ENCODE data around the gene MLLT6.
A peak's percentile ranks its signal among the peaks of the same experiment; 100 is the strongest.

MLLT6 gene

DNA sequence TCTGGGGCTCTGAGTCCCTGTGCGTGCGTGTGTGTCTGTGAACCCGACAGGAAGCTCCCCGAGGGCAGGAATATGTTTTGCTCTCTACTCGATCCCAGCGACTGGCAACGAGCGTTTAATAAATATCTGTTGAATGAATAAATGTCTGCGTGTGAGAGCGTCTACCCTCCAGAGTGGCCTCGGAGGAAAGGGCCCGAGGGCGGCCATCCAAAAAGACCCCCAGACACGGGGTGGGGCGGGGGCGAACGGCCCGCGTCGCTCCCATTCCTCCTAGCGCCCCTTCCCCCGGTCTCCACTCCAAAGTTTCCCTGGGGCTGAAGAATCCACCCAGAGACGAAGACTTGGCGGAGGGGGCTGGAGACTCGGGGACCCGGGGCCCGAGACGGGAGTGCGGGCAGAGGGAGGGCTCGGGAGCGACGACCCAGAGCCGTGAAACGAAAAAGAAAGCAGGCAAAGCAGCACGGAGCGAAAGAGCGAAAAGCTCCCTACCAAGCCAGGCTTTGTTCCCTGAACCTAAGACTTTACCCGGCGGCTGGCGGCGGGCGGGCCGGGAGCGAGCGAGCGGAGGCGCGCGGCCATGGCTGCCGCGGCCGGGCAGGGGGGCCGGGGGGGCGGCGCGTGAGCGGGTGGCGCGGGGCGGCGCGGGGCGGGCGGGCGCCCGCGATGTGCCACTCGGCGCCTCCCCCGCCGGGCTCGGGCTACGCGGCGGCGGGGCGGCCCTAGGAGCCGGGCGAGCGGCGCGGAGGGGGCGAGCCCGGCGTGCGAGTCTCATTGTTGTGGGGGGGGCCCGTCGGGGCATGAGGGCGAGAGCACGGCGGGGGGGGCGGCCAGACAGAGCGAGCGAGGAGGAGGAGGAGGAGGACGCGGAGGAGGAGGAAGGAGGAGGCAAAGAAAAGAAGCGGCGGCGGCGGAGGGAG is at the start of gene MLLT6:
MLLT6 (plus strand) TSS at position 668 of the 917 bp plus-strand sequence. CDS start 360 bp downstream, outside the sequence.
- DNase-seq = peak; percentile 92

GRCh38 chr17:38656959-38657823 is 47.9 kb upstream of the MLLT6 start:
- no peak for DNase-seq

DNA sequence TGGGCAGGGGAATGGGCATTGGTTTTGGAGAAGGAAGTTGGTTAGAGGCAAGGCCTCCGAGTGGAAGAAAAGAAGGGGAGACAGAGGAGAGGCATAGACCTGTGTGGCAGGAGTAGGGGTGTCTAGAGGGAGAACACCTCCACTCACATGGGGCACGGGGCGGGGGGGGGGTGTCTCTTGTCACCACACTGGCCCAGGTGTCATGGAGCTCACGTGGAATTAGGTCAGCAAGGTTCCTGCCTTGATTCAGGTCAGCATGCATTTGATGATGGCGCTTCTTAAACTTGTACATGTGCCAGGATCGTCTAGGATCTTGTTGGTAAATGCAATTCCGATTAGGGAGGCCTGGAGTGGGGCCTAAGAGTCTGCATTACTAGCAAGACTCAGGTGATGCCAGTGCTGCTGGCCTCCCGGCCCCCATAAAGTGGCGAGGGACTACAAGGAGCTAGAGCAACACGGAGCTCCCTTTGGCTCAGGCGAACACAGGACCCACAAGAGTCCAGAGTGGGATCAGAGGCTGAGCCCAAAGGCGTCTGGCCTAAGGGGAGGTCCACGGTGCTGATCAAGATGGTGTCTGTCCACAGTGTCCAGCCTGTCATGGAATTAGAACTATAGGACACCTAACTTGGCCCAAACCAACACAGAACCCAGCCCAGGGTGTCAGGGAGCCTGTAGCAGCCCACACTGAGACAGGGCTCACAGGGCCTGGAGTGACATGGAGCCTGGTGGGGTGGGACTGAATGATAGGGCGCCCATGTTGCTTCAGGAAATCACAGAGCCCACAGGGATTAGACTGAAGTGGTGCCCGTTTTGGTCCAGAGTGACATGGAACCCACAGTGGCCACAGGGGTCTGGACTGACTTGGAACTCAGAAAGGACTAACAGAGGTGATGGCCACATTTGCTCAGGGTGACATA is 47.0 kb upstream of the MLLT6 start:
- DNase-seq = no peak

GRCh38 chr17:38658741-38659345 is 46.2 kb upstream of the MLLT6 start:
- DNase-seq = no peak

- no peak for DNase-seq
These were observed 45.7 kb upstream of the MLLT6 start for GRCh38 chr17:38659415-38659814.

GRCh38 chr17:38660097-38661025 is 44.7 kb upstream of the MLLT6 start:
- DNase-seq = no peak

GRCh38 chr17:38663125-38663751 is 41.8 kb upstream of the MLLT6 start:
- peak; percentile 80 for DNase-seq

DNA sequence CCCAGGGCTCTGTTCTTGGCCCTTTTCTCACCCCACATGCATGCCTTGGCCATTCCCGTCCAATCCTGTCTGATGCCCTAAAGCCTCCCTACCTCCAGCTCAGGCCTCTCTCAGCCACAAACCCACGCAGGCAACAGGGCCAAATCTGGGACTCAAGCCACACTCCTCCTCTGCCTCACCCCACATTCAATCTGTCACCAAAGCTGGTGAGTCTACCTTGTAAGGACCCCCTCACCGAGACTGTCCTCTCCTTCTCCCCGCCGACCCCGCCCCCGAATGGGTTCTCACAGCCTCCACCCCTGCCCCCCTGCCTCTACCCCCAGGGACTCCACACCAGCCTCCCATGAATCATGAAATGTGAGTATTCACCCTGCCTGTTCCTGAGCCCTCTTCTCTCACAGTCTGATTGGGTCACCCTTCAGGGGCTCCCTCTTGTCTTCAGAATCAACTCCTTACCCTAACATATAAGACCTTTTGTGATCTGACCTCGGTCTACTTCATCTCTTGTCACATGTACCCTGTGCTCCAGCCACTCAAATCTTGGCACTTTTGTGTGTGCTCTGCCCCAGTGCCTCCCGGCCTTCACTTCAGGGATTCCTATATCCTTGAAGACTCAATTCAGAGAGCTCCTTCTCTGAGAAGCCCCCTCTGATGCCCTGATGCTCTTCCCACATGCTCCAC is 41.0 kb upstream of the MLLT6 start:
- DNase-seq = no peak

- peak; percentile 84 for DNase-seq
These were observed 37.8 kb upstream of the MLLT6 start for GRCh38 chr17:38667099-38667786.

DNA sequence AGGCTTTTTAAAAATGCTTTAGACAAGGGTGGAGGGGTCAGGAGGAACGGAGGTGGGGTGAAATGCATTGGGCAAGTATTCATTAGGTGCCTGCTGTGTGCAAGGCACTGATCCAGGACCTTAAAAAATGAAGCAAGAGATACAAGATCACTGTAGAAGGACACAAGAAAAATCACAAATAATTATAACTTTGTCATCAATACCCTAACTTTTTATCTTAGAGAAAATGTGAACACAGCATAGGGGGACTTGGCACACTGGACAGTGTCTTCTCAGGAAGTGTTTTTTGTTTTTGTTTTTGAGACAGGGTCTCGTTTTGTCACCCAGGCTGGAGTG is 37.3 kb upstream of the MLLT6 start:
- no peak for DNase-seq

DNA sequence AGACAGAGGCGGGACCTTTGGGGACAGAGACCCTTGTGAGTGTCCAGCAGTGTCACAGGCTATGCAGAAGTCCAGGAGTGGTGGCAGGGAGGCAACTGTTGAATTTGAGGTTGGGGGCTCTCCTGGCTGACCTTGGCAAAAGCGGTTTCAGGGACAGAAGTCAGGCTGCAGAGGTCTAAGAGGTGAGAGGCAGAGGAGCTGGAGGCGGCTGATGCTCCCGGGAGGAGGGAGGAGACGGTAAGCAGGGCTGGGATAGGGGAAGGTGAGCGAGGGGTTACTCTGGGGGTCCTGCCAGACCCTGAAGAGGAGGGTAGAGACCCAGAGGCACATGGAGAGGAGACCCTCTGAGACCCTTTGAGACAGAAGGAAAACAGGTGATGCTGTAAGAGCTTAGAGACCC is 35.6 kb upstream of the MLLT6 start:
- no peak for DNase-seq

- no peak for DNase-seq
These were observed 32.9 kb upstream of the MLLT6 start for GRCh38 chr17:38671939-38672720.

DNA sequence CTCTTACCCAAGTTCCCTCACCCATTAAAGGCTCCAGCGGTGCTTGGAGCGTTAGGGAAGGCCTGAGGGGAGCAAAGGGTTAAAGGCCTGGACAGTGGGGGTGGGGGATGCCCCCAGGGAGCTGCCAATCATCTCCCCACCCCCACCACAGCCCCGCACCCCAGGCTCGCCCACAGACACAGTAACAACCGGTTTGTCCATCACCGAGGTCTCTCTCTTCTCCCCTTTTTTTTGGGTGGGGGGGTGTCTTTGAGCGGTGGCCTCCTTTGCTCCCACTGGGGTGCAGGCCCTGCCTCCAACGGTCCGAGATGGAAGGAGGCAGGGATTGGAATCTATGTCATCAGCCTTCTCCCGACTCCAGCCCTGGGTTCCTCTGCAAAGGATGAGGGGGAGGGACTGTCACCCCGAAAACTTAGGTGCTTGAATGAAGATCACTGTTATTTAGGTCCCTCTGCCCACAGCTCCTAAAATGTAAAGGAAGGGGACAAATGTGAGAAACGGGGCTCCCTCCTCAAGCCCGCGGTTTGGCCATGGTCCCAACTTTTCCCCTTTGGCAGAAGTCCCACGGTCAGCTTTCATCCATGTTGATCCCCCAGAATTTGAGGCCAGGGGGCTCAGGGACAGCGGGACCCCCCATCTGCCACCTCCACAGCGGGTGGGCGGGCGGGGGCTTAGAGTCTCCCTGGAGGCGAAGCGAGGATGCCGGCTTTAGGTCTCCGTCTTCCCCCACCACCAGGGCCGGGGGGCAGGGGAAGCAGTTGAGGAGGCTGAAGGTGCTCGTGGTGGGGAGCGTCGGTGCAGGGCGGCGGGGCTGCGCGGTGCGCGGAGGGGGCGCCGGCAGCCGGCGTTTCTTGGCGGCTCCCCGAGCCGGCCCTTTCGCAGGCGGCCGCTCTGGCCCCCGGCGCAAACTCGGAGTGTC is 32.0 kb upstream of the MLLT6 start:
- no peak for DNase-seq

GRCh38 chr17:38673707-38674013 is 31.4 kb upstream of the MLLT6 start:
- no peak for DNase-seq

DNA sequence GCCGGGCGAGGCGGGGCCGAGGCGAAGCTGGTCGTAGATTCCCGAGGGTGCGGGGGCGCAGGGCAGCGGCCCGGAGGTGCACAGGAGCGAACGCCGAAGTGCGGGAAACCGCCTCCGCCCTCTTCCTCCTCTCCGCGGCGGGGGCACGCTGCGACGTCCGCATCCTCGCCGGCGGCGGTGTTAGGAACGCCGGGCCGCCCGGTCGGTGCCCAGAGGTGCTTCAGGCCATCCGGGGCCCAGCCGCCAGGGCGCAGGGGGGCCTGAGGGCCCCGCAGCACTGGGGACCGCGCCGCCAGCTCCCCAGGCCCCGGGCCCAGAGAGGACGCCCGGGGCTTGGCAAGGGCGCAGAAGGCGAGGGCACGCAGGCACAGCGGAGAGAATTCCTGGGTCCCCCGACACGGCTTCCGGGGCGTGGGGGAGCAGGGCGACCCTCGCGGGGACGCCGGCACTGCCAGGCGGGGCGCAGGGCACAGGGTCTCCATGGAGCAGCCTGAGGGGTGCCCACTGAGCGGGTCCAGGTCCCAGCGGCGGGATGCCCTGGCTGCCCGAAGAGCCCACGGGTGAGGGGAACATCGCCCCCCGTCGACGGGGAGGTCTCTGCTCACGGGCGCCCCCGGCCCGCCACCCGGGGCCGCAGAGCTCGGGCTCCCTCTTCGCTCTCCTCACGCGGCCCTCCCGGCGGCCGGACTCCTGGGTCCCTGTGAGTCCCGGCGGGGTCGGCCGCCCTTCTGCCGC is 30.9 kb upstream of the MLLT6 start:
- DNase-seq = peak; percentile 72

GRCh38 chr17:38674749-38675615 is 30.1 kb upstream of the MLLT6 start, which contains the start of gene EPOP:
EPOP (minus strand) TSS chr17:38674957; CDS start chr17:38674495, 462 bp downstream.
- peak; percentile 95 for DNase-seq
